GM18520 (cell line): ENCODE data around the gene WDR7.

Source experiments
- ATAC-seq: cut with Tn5 transposase; IDR thresholded peaks from one replicate; pipeline ENCODE4 v1.9.1; 2021; ENCODE audit not compliant: unreplicated experiment

Gene WDR7

GRCh38 chr18:56934131-56934530, 283.0 kb downstream of the WDR7 start:
- no peak for ATAC-seq

- ATAC-seq = no peak
Observed at GRCh38 chr18:56934906-56935305, 283.7 kb downstream of the WDR7 start.

DNA sequence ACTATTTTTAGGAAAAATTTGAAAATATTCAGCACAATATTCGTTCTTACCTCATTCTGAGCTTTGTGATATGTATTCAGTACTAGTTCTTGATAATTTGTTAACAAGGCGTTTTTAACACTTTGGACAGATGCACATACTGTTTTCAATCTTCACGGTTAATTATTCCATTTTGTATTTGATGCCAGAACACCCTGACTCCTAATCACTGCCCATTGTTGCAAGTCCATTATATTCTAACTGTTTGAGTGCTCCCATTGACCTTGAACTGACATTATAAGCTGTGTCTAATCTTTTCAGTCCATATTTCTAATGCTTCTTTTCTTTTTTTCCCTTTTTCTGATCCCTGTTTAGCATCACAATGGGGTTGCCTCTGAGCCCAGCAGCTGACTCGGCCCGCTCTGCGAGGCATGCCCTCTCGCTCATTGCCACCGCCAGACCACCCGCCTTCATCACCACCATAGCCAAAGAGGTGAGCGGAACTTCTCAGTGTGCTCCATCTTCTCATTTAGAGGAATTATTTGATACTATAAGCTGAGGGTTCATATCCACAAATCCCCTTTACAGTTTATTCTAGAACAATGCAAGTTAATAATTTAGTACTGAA, 284.4 kb downstream of the WDR7 start:
- no peak for ATAC-seq

DNA sequence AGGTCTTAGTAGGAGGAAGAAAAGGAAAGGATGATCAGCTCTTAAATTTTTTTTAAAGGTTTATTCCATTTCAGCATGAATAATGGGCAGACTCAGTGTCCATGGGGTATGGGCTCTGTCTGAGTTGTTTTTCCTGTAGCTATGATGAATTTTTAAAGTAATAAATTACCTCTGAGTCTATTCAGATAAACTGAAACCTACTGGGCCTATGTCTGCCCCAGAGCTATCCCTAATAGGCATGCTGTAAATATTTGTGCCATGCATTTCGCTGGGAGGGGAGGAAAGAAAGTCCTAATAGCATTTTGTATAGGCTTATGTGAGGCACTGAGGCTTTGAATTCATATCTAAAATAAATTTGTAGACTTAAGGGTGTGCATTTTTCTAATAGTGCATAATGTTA, 285.3 kb downstream of the WDR7 start:
- no peak for ATAC-seq

DNA sequence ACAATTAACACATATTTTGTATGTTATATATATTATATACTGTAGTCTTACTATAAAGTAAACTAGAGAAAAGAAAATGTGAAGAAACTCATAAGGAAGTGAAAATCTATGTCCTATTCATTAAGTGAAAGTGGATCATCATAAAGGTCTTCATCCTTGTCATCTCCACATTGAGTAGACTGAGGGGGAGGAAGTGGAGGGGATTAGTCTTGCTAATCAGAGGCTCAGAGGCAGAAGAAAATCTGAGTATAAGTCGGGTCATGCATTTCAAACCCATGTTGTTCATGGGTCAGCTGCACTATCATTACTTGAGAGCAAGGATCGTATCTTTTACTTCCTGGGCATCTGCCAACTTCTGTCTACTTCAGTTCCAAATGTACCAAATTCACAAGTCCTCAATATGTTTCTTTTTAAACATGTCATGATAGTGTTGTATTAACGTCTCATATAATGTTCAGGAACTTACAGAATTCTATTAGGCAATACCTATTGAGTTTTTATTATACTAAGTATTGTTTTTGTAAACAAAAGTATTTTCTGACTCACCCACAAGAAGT, 286.8 kb downstream of the WDR7 start:
- ATAC-seq = no peak

DNA sequence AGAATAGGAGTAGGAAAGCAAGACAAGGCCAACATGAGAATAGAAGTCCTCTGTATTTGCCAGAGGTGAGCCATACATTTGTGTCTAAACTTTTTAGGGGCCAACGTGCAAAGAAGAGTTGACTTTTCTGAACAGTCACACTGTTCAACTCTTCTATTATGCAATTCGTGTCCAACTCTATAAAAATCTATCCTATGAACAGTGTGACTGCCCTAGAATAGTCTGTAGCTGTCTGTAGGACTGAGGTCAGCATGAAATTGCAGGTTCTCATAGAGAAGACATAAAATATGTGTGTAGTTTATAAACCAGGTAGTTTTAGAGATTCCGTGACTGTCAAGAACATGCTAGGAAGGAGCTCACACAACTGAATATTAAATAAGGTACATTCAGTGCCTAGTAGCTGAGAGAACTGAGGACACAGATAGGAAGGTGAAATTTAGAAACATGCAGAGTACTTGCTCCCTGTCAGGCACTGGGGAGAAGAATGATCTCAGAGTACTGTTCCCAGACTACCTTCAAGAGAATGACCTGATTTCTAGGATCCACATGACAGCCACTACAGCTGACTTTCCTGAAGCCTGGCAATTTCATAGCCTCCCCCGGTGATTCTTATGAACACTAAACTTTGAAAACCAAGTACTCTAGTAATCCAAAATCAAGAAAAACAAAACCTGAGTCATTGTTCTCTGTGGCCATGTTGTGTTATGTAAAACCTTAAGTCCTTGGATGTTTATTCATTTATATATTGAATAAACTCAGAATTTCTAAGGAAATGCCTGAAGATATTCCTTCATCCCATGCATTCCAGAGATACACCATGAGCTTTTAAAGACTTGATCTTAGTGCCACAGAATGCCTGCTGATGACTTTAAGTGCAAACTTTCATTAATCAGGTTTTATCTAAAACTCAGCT, 294.3 kb downstream of the WDR7 start:
- ATAC-seq = no peak

GRCh38 chr18:56947236-56947635, 296.1 kb downstream of the WDR7 start:
- no peak for ATAC-seq

- no peak for ATAC-seq
Observed at GRCh38 chr18:56952026-56952425, 300.9 kb downstream of the WDR7 start.

GRCh38 chr18:56953428-56954198, 302.5 kb downstream of the WDR7 start:
- ATAC-seq = no peak

- no peak for ATAC-seq
Observed at GRCh38 chr18:56955490-56955889, 304.3 kb downstream of the WDR7 start.

DNA sequence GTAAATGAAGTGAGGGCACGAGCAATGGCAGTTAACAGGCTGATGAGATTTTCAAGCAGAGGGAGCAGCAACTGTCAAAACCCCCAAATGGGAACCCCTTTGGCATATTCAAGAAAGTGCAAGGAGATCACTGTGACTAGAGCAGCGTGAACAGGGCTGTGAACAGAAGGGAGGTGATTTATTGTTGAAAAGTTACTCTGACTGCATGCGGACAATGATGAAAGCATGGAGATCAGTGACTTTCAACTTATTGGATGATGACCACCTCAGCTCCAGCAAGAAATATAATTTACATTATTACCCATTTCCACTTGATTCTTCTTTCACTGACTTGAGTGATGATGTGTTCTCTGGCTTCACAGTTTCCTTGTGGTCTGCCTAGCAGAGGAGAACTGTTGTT, 308.0 kb downstream of the WDR7 start:
- no peak for ATAC-seq

DNA sequence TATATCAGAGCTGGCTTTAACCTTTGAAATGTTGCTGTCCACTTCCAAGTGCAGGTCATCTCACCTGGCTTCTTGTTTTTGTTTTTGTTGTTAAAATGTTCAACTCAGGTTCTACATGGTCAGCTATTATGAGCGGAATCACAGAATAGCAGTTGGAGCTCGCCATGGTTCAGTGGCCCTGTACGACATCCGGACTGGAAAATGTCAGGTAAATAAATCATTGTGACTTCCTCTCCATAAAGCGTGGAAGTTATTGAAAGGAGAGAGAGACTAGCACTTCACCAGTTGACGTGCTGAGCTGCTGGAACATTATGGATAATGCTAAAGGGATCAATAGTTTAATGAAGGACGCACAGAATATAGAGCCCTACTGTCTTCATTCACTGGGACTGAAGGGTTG, 311.2 kb downstream of the WDR7 start:
- ATAC-seq = no peak

DNA sequence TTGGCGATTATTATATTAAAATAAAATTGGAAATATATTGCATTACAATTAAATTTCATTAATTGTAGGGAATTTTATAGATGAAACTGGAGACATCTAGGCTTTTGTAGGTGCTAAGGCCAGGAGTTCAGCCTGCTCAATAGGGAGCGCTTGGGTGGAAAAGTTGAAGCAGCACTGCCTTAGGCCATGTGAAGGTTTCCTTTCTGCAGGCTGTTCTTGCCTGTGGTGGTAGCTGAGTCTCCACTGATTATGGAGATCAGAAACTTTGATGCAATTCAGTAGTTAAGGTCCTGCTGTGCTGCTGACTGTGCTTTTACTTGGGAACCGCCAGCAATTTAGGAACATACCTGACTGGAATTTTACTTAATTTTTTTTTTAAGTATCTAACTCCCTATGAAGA, 315.9 kb downstream of the WDR7 start:
- ATAC-seq = no peak

- ATAC-seq = no peak
Observed at GRCh38 chr18:56973487-56973886, 322.3 kb downstream of the WDR7 start.

- ATAC-seq = no peak
Observed at GRCh38 chr18:56974141-56974540, 323.0 kb downstream of the WDR7 start.

DNA sequence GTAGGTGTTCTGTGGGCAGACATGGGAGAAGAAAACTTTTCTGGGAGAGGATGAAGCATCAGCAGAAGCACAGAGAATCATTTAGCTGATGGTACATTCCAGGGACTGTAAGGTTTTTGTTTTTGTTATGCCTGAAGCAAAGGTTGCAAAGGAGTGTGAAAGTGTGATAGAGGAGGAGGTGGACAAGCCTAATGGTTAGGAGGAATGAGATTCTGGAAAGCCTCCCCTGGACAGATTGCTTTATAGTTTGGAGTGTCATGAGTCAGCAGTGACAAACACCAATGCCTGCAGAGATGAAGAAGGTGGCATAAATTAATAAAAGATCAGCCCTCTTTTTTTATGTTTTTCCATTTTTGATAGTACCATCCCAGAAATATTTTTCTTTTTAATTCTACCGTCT, 324.1 kb downstream of the WDR7 start:
- ATAC-seq = no peak

DNA sequence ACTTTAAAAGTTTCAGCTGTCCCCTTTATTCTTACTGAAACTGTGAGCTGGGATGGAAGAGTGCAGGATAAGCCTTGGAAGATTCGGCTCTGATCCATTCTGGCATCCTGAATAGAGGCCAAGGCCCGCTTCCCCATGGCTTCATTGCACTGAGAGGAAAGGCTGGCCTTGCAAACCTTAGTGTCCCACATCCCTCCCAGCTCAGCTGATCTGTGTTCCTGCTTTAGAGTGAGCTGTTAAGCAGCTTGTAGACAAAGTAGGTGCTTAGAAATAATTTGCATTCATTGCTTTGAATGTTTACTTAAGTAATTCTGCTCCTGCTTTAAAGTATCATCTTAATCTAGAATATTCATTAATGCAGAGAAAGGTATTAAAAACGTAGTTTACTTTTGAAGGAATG, 326.1 kb downstream of the WDR7 start:
- ATAC-seq = no peak

- no peak for ATAC-seq
Observed at GRCh38 chr18:56977771-56978170, 326.6 kb downstream of the WDR7 start.

DNA sequence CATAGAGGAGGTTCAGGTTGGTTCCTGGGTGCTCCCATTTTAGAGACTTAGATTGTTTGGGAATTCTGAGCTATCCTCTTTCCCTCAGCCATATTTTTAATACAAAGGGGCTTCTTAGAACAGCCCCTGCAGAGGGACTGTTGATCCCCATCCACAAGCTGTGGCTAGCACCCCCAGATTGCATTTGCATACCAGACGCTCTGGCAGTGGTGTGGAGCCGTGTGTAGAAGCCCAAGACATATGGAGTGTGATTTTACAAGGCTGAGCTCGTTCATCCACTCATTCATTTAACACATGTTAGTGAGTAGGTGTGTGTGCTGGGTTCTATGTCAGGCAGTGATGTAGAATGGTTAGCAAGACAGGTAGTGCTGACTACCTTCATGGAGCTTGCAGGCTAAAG, 329.0 kb downstream of the WDR7 start:
- ATAC-seq = no peak

DNA sequence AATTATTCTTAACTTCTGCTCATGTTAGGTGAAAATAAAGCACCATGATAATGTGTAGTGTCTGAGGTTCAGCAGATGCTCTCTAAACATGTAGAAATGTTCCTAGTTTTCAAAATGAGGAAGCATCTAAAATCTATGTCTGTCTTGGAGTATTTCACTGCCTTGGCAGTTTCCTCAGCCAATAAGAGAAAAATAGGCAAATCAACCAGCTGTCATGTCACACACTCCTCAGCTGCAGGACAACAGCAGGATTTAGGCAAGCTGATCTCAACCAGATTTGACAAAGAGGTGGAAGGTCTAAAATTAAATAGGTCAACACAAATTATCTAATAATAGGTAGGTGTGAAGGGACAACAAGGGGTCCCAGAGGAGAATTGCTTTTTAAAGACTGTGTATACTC, 331.6 kb downstream of the WDR7 start:
- no peak for ATAC-seq

DNA sequence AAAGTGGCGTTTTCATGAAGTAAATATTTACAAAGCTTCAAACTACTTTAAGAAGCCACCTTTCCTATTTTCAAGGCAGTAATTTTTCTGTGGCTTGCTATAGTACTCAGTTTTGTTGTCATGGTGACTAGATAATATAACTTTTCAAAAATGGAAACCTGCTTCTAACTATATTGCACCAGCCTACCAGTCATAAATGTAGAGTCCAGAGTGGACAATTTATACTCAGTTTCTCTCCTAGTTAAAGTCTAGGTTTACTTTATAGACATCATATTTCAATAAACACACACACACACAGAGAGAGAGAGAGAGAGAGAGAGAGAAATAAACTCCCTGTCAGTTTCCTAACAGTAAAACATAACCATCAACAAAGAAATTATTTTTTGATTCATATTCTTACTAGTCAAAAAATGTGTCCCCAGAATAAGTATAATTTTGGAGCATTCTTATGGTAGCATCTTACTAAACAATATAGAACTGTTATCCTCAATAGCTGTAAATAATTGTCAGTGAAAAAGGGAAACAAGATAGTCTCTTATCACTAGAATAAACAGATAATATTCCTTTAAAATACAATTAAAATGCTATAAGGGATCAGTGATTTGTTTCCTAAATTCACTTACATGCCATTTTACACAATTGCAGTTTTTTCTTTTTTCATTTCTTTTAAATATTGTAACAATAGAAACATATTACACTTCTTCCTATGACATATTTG, 332.3 kb downstream of the WDR7 start:
- no peak for ATAC-seq
